Measurements from ENCODE around the gene MLH1. TPM values are rescaled to one million over a fixed set of nuclear protein-coding genes. Genes with fewer than 3 reads are reported as not detected.
A peak's percentile ranks its signal among the peaks of the same experiment; 100 is the strongest.

The MLH1 gene
- total RNA-seq, 4 donors from 2014 or later = 28.8 to 57.2 (median 40.9) TPM

GRCh38 chr3:37087870-37088269 lies 94.6 kb downstream of the MLH1 start:
- TF ChIP-seq POLR2A (IDR thresholded peaks at IDR 0.05) (no peak), EP300 (IDR thresholded peaks at IDR 0.05) (no peak)
- TF ChIP-seq, protein P1, sequence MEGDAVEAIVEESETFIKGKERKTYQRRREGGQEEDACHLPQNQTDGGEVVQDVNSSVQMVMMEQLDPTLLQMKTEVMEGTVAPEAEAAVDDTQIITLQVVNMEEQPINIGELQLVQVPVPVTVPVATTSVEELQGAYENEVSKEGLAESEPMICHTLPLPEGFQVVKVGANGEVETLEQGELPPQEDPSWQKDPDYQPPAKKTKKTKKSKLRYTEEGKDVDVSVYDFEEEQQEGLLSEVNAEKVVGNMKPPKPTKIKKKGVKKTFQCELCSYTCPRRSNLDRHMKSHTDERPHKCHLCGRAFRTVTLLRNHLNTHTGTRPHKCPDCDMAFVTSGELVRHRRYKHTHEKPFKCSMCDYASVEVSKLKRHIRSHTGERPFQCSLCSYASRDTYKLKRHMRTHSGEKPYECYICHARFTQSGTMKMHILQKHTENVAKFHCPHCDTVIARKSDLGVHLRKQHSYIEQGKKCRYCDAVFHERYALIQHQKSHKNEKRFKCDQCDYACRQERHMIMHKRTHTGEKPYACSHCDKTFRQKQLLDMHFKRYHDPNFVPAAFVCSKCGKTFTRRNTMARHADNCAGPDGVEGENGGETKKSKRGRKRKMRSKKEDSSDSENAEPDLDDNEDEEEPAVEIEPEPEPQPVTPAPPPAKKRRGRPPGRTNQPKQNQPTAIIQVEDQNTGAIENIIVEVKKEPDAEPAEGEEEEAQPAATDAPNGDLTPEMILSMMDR (IDR thresholded peaks at IDR 0.05) = no peak
- Histone ChIP-seq H3K4me1 (no peaks in the 10 kb centered on the region), H3K4me3 (no peak overlapping the region), H3K27me3 (no peaks in the 10 kb centered on the region), H3K27ac (no peak overlapping the region), H3K9me3 (no peaks in the 10 kb centered on the region), H3K36me3 (peaks cover 0 to 64% (median 0%) of the 10 kb centered on the region in 3 donors)
- WGBS, 2 donors = 96 to 100% methylated on average over 2 of the region's 2 CpGs
- no peak for DNase-seq (ENCODE audit: low spot score in 2 of 2)

DNA sequence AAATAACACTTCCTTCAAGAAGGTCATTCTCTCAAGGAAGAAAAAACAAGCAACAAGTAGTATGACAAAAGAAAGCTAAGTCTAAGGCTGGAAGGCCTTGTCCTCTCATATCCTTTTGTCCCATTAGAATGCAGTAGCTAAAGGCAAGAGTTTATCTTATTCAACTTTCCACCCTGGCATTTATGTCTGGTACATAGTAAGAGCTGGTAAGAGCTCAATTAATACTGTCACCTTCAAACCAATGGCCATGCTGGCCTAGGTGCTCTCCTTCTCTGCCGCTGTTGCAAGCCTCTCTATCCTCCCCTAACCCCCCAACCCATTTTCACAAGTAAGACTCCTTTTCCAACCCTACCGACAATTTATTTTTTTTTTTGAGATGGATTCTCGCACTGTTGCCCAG lies 99.2 kb downstream of the MLH1 start:
- no peak overlapping the region for H3K27ac ChIP-seq
- DNase-seq (ENCODE audit: low spot score in 2 of 2) = no peak
- TF ChIP-seq EP300 (IDR thresholded peaks at IDR 0.05) = no peak
- TF ChIP-seq, protein P1 (IDR thresholded peaks at IDR 0.05) = no peak
- no peak for TF ChIP-seq POLR2A (IDR thresholded peaks at IDR 0.05)
- no peaks in the 10 kb centered on the region for H3K27me3 ChIP-seq
- peaks cover 0 to 52% (median 0%) of the 10 kb centered on the region in 3 donors for H3K36me3 ChIP-seq
- H3K4me1 ChIP-seq = peaks cover 0 to 9% (median 3%) of the 10 kb centered on the region in 4 donors
- H3K9me3 ChIP-seq = no peaks in the 10 kb centered on the region
- 98 to 99% methylated on average over 3 of the region's 3 CpGs for WGBS, 2 donors
- no peak overlapping the region for H3K4me3 ChIP-seq

GRCh38 chr3:37093481-37093880 lies 100.2 kb downstream of the MLH1 start:
- peaks cover 0 to 9% (median 3%) of the 10 kb centered on the region in 4 donors for H3K4me1 ChIP-seq
- no peak overlapping the region for H3K27ac ChIP-seq
- WGBS, 2 donors = 91 to 95% methylated on average over 2 of the region's 2 CpGs
- H3K27me3 ChIP-seq = no peaks in the 10 kb centered on the region
- no peaks in the 10 kb centered on the region for H3K9me3 ChIP-seq
- peaks cover 0 to 42% (median 0%) of the 10 kb centered on the region in 3 donors for H3K36me3 ChIP-seq
- TF ChIP-seq POLR2A (IDR thresholded peaks at IDR 0.05) = no peak
- TF ChIP-seq, protein P1 (IDR thresholded peaks at IDR 0.05) = no peak
- TF ChIP-seq EP300 (IDR thresholded peaks at IDR 0.05) = no peak
- no peak for DNase-seq (ENCODE audit: low spot score in 2 of 2)
- no peak overlapping the region for H3K4me3 ChIP-seq

- 76 to 77% methylated on average over 3 of the region's 3 CpGs for whole genome bisulfite sequencing, 2 donors
- peaks cover 0 to 9% (median 3%) of the 10 kb centered on the region in 4 donors for H3K4me1 ChIP-seq
- TF ChIP-seq, protein P1 (IDR thresholded peaks at IDR 0.05) = no peak
- no peak for TF ChIP-seq POLR2A (IDR thresholded peaks at IDR 0.05)
- no peak for TF ChIP-seq EP300 (IDR thresholded peaks at IDR 0.05)
- H3K27ac ChIP-seq = no peak overlapping the region
- no peaks in the 10 kb centered on the region for H3K9me3 ChIP-seq
- peaks cover 0 to 39% (median 0%) of the 10 kb centered on the region in 3 donors for H3K36me3 ChIP-seq
- H3K4me3 ChIP-seq = no peak overlapping the region
- H3K27me3 ChIP-seq = no peaks in the 10 kb centered on the region
- no peak for DNase-seq (ENCODE audit: low spot score in 2 of 2)
Measured at GRCh38 chr3:37094636-37095035, 101.3 kb downstream of the MLH1 start.

- Histone ChIP-seq H3K27me3 (no peaks in the 10 kb centered on the region), H3K27ac (peak overlapping the region in 1 of 4 donors; percentile 19), H3K36me3 (peaks cover 0 to 25% (median 0%) of the 10 kb centered on the region in 3 donors), H3K9me3 (no peaks in the 10 kb centered on the region), H3K4me1 (peaks cover 0 to 9% (median 3%) of the 10 kb centered on the region in 4 donors), H3K4me3 (no peak overlapping the region)
- DNase-seq (ENCODE audit: low spot score in 2 of 2) = no peak
- WGBS, 2 donors = 13 to 16% methylated on average over 1 of the region's 1 CpG
- TF ChIP-seq, protein P1 (IDR thresholded peaks at IDR 0.05) = no peak
- TF ChIP-seq POLR2A (IDR thresholded peaks at IDR 0.05) (no peak), EP300 (IDR thresholded peaks at IDR 0.05) (no peak)
Measured at GRCh38 chr3:37096288-37096687, 103.0 kb downstream of the MLH1 start.

All from tibial nerve (tissue), 4 donors.